ENCODE measurements around the gene AJM1.

GRCh38 chr9:136799854-136800657 is 42.2 kb upstream of the AJM1 start:
- TF ChIP-seq TAF1 (IDR thresholded peaks at IDR 0.05; ENCODE audit: low read depth) = no peak
- no peak for TF ChIP-seq CTCF (IDR thresholded peaks at IDR 0.05; ENCODE audit: poor library complexity, severe bottlenecking)
- no peak for TF ChIP-seq EZH2 (IDR thresholded peaks at IDR 0.05; ENCODE audit: borderline replicate concordance, insufficient read depth, low read length, poor library complexity, severe bottlenecking)
- peak; percentile 12 for TF ChIP-seq SMC3 (conservative IDR thresholded peaks at IDR 0.05; ENCODE audit: poor library complexity)
- TF ChIP-seq POLR2AphosphoS5 (IDR thresholded peaks at IDR 0.05) = peak; percentile 37
